ENCODE measurements around the gene IL10RB.
"Not testable (repeated sequence)": the region's sequence is repeated elsewhere in the genome, so short reads cannot be mapped to it uniquely, and the experiment has no call there.

The IL10RB gene

DNA sequence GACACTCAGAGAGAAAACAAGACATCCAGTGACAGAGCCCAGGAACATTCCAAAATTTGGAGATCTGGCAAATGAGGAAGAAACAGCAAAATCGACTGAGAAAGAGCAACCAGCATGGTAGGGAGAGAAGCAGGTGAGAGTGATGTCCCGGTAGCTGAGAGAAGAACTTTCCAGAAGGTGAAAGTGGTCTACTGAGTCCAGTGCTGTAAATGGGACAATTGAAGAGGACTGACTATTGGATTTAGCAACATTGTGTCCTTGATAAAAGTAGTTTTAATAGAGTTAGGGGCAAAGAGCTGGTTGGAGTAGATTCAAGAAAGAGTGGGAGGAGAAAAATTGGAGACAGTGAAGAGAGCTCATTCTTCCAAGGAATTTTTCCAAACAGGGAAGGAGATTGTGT is 15.0 kb upstream of the IL10RB start:
- TF ChIP-seq, protein P1, sequence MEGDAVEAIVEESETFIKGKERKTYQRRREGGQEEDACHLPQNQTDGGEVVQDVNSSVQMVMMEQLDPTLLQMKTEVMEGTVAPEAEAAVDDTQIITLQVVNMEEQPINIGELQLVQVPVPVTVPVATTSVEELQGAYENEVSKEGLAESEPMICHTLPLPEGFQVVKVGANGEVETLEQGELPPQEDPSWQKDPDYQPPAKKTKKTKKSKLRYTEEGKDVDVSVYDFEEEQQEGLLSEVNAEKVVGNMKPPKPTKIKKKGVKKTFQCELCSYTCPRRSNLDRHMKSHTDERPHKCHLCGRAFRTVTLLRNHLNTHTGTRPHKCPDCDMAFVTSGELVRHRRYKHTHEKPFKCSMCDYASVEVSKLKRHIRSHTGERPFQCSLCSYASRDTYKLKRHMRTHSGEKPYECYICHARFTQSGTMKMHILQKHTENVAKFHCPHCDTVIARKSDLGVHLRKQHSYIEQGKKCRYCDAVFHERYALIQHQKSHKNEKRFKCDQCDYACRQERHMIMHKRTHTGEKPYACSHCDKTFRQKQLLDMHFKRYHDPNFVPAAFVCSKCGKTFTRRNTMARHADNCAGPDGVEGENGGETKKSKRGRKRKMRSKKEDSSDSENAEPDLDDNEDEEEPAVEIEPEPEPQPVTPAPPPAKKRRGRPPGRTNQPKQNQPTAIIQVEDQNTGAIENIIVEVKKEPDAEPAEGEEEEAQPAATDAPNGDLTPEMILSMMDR (IDR thresholded peaks at IDR 0.05; ENCODE audit: low read depth, low read length), result no peak
- H3K9me3 ChIP-seq (ENCODE audit: severe bottlenecking), result no peaks in the 10 kb centered on the region
- no peak overlapping the region for H3K27ac ChIP-seq
- DNase-seq, result no peak
- H3K27me3 ChIP-seq (ENCODE audit: insufficient read depth, low read depth, severe bottlenecking), result no peaks in the 10 kb centered on the region
- H3K36me3 ChIP-seq, result peaks cover 89% of the 10 kb centered on the region
- H3K4me3 ChIP-seq (ENCODE audit: low read depth, low read length), result no peak overlapping the region

- peaks cover 90% of the 10 kb centered on the region for H3K36me3 ChIP-seq
- H3K27ac ChIP-seq, result not testable (repeated sequence)
Observed at GRCh38 chr21:33253382-33253781, 12.8 kb upstream of the IL10RB start.

GRCh38 chr21:33254766-33255165 is 11.4 kb upstream of the IL10RB start:
- no peak for DNase-seq
- peaks cover 84% of the 10 kb centered on the region for H3K36me3 ChIP-seq

More at GRCh38 chr21:33253382-33253781, 12.8 kb upstream of the IL10RB start:
- H3K27me3 ChIP-seq (ENCODE audit: insufficient read depth, low read depth, severe bottlenecking); H3K4me3 ChIP-seq (ENCODE audit: low read depth, low read length); H3K9me3 ChIP-seq (ENCODE audit: severe bottlenecking); DNase-seq: not testable (repeated sequence)

DNA sequence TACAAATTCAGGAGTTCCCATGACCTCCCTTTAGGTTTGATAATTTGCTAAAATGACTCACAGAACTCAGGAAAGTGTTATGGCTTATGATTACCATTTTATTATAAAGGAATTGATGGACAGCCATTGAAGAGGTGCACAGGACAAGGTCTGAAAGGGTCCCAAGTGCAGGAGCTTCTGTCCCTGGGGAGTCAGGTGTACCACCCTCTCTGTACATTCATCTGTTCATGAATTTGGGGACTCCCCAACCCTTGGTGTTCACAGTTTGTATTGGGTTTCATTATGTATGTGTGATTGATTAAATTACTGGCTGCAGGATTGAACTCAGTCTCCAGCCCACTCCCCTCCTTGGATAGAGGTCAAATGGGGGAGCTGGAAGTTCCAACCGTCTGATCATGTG is 10.8 kb upstream of the IL10RB start:
- TF ChIP-seq, protein P1 (IDR thresholded peaks at IDR 0.05; ENCODE audit: low read depth, low read length), result no peak
- no peak overlapping the region for H3K27ac ChIP-seq
- peaks cover 77% of the 10 kb centered on the region for H3K36me3 ChIP-seq
- no peak overlapping the region for H3K4me3 ChIP-seq (ENCODE audit: low read depth, low read length)
- DNase-seq, result no peak
- no peaks in the 10 kb centered on the region for H3K27me3 ChIP-seq (ENCODE audit: insufficient read depth, low read depth, severe bottlenecking)
- H3K9me3 ChIP-seq (ENCODE audit: severe bottlenecking), result no peaks in the 10 kb centered on the region

More at GRCh38 chr21:33254766-33255165, 11.4 kb upstream of the IL10RB start:
- Histone ChIP-seq H3K9me3 (ENCODE audit: severe bottlenecking) (no peaks in the 10 kb centered on the region), H3K27me3 (ENCODE audit: insufficient read depth, low read depth, severe bottlenecking) (no peaks in the 10 kb centered on the region), H3K4me3 (ENCODE audit: low read depth, low read length) (no peak overlapping the region), H3K27ac (no peak overlapping the region)
- TF ChIP-seq, protein P1 (IDR thresholded peaks at IDR 0.05; ENCODE audit: low read depth, low read length), result no peak

DNA sequence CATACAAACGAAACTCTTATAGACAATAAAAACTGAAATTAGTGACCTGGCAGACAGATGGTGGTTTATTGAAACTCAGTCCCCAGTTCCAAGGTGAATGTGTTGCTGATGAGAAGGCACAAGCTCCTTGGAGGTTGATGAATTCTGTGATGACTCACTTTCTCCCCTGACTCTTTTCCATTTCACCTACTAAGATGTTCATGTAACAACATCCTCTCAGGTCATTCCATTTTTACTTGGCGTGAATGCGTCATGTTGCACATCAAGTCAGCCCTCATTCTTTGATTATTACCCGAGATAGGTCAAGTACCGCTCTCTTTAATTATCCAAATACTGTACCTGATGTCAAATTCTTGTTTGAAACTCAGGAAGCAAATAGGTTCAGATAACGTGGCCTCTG is 10.1 kb upstream of the IL10RB start:
- H3K36me3 ChIP-seq, result peaks cover 71% of the 10 kb centered on the region
- no peaks in the 10 kb centered on the region for H3K9me3 ChIP-seq (ENCODE audit: severe bottlenecking)
- H3K27ac ChIP-seq, result no peak overlapping the region
- TF ChIP-seq, protein P1 (IDR thresholded peaks at IDR 0.05; ENCODE audit: low read depth, low read length), result no peak
- H3K4me3 ChIP-seq (ENCODE audit: low read depth, low read length), result no peak overlapping the region
- DNase-seq, result no peak
- H3K27me3 ChIP-seq (ENCODE audit: insufficient read depth, low read depth, severe bottlenecking), result no peaks in the 10 kb centered on the region

DNA sequence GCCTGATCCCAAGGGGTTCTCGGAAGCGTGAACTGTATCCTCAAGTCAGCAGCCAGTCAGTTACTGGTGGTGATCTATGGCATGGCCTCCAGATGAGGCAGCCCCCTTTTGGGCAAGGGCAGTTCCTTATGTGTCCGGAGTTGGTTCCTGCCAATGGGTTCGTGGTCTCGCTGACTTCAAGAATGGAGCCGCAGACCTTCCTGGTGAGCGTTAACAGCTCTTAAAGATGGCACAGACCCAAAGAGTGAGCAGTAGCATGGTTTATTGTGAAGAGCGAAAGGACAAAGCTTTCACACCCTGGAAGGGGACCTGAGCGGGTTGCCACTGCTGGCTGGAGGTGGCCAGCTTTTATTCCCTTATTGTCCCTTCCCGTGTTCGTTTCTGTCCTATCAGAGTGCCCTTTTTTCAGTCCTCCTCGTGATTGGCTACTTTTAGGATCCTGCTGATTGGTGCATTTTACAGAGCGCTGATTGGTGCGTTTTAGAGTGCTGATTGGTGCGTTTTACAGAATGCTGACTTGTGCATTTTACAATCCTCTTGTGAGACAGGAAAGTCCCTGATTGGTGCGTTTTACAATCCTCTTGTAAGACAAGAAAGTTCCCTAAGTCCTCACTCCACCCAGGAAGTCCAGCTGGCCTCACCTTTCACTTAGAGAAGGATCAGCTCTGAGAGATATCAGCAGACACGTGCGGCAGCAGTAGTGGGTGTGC is 8.9 kb upstream of the IL10RB start:
- TF ChIP-seq, protein P1 (IDR thresholded peaks at IDR 0.05; ENCODE audit: low read depth, low read length), result no peak
- Histone ChIP-seq H3K9me3 (ENCODE audit: severe bottlenecking) (no peaks in the 10 kb centered on the region), H3K36me3 (peaks cover 59% of the 10 kb centered on the region), H3K4me3 (ENCODE audit: low read depth, low read length) (no peak overlapping the region), H3K27me3 (ENCODE audit: insufficient read depth, low read depth, severe bottlenecking) (no peaks in the 10 kb centered on the region), H3K27ac (no peak overlapping the region)
- no peak for DNase-seq
